Measurements from ENCODE around the gene MANBA. TPM values are rescaled to one million over a fixed set of nuclear protein-coding genes. Genes with fewer than 3 reads are reported as not detected.

The MANBA gene
- total RNA-seq, 1 experiment from 2014 or later, result 21.4 TPM

DNA sequence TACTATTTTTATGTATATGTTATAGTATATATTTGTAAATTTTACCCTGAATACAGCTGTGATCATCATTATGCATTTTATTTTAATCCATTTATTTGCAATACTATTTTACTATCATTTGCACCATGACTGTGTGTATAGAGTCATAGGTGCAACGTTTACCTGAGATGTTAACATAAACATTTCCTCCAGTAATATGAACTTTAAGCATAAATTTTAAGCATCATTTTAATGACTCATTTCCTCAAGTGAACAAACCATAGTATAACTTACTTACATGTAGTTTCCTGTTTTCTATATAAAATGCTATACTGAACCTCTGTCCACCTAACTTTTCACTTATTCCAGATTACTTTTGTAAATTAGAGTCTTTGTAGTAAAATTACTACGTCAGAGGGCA is 166.8 kb downstream of the MANBA start:
- Histone ChIP-seq H4K91ac (ENCODE audit: insufficient read length, low read depth, low read length) (no peak overlapping the region), H3K9me3 (ENCODE audit: control insufficient read depth, low read depth, low read length) (no peaks in the 10 kb centered on the region), H3K4me2 (ENCODE audit: insufficient read depth, insufficient read length, low read length) (no peak overlapping the region), H3K9ac (ENCODE audit: extremely low read depth, insufficient read length, low read length) (no peak overlapping the region), H3K27me3 (ENCODE audit: insufficient read depth, low read length) (no peaks in the 10 kb centered on the region), H3K4ac (ENCODE audit: low read depth, low read length) (no peak overlapping the region), H2AK5ac (ENCODE audit: insufficient read length, low read length) (no peak overlapping the region), H3K27ac (ENCODE audit: insufficient read length, low read depth, low read length) (no peak overlapping the region), H3K14ac (ENCODE audit: insufficient read depth, low read length) (no peak overlapping the region), H3K18ac (ENCODE audit: insufficient read length, low read depth, low read length) (no peak overlapping the region), H4K5ac (ENCODE audit: insufficient read length, low read depth, low read length) (no peak overlapping the region), H2BK20ac (ENCODE audit: low read depth, low read length, poor library complexity, severe bottlenecking) (no peak overlapping the region), H2BK120ac (ENCODE audit: low read depth, low read length, poor library complexity, severe bottlenecking) (no peak overlapping the region), H3K79me2 (ENCODE audit: insufficient read depth, low read length) (no peaks in the 10 kb centered on the region), H3K23ac (ENCODE audit: insufficient read length, low read depth, low read length) (no peak overlapping the region), H3T11ph (ENCODE audit: low read length) (no peak overlapping the region), H2BK15ac (ENCODE audit: low read depth, low read length) (no peak overlapping the region), H2BK12ac (ENCODE audit: insufficient read length, low read depth, low read length) (no peak overlapping the region), H3K79me1 (ENCODE audit: insufficient read depth, low read depth, low read length, poor library complexity, severe bottlenecking) (no peaks in the 10 kb centered on the region), H4K8ac (replicated peaks; ENCODE audit: insufficient read length, low read depth, low read length) (no peak overlapping the region), H3K56ac (ENCODE audit: insufficient read length, low read depth, low read length) (no peak overlapping the region), H2AFZ (ENCODE audit: low read length) (no peak overlapping the region), H2BK5ac (ENCODE audit: insufficient read length, low read length) (no peak overlapping the region), H3K4me1 (ENCODE audit: insufficient read depth, low read length) (no peaks in the 10 kb centered on the region), H3K23me2 (ENCODE audit: insufficient read length, low read depth, low read length, poor library complexity, severe bottlenecking) (no peaks in the 10 kb centered on the region), H4K20me1 (ENCODE audit: control insufficient read depth, insufficient read depth, insufficient read length) (no peaks in the 10 kb centered on the region)
- no peak for DNase-seq
- no peak overlapping the region; a peak in 1 of 5 replicates for H3K4me3 Mint-ChIP-seq
- WGBS (ENCODE audit: extremely low coverage, insufficient read length, low lambda C conversion rate), result no CpG with 5 or more reads among the region's 2 CpGs
- H3K27me3 Mint-ChIP-seq (ENCODE audit: low read depth), result no peaks in the 10 kb centered on the region
- H3K9me3 Mint-ChIP-seq, result peaks cover 3% of the 10 kb centered on the region in 2 experiments; a peak in 3 of 5 replicates
- no peak overlapping the region for H3K27ac Mint-ChIP-seq
- peaks cover 0 to 4% (median 2%) of the 10 kb centered on the region in 3 experiments; a peak in 3 of 7 replicates for H3K36me3 Mint-ChIP-seq (ENCODE audit: insufficient read depth in 1 of 3, low read depth in 3 of 3)
- TF ChIP-seq, protein P1, sequence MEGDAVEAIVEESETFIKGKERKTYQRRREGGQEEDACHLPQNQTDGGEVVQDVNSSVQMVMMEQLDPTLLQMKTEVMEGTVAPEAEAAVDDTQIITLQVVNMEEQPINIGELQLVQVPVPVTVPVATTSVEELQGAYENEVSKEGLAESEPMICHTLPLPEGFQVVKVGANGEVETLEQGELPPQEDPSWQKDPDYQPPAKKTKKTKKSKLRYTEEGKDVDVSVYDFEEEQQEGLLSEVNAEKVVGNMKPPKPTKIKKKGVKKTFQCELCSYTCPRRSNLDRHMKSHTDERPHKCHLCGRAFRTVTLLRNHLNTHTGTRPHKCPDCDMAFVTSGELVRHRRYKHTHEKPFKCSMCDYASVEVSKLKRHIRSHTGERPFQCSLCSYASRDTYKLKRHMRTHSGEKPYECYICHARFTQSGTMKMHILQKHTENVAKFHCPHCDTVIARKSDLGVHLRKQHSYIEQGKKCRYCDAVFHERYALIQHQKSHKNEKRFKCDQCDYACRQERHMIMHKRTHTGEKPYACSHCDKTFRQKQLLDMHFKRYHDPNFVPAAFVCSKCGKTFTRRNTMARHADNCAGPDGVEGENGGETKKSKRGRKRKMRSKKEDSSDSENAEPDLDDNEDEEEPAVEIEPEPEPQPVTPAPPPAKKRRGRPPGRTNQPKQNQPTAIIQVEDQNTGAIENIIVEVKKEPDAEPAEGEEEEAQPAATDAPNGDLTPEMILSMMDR (conservative IDR thresholded peaks at IDR 0.05), result no peak
- H3K4me1 Mint-ChIP-seq, result 0 out of 4 replicates have a peak, but pooled peaks cover 0 to 3% of the 10 kb centered on the region in 2 experiments
